ENCODE results near the gene DEPDC1. TPM values are rescaled to one million over a fixed set of nuclear protein-coding genes. Genes with fewer than 3 reads are reported as not detected.

Gene DEPDC1
- polyA plus RNA-seq, result 6.0 TPM
- long read RNA-seq, donor 1, result 0 reads
- long read RNA-seq, donor 2, full-length matches to known transcripts, result 2 of 2 reads
- long read RNA-seq, donor 2, partial matches to known transcripts, result 0 of 2 reads
- long read RNA-seq, donor 2, other reads (novel, unspliced or antisense), result 0 of 2 reads
- long read RNA-seq, donor 3, result 0 reads
- long read RNA-seq, donor 4, result 0 reads
- long read RNA-seq, donor 5, result 0 reads
- long read RNA-seq, donor 6, full-length matches to known transcripts, result 3 of 3 reads
- long read RNA-seq, donor 6, partial matches to known transcripts, result 0 of 3 reads
- long read RNA-seq, donor 6, other reads (novel, unspliced or antisense), result 0 of 3 reads
- long read RNA-seq, donor 7, result 0 reads
- long read RNA-seq, donor 8, result 0 reads
- long read RNA-seq, donor 9, full-length matches to known transcripts, result 1 of 1 reads
- long read RNA-seq, donor 9, partial matches to known transcripts, result 0 of 1 reads
- long read RNA-seq, donor 9, other reads (novel, unspliced or antisense), result 0 of 1 reads
- long read RNA-seq, donor 10, full-length matches to known transcripts, result 1 of 1 reads
- long read RNA-seq, donor 10, partial matches to known transcripts, result 0 of 1 reads
- long read RNA-seq, donor 10, other reads (novel, unspliced or antisense), result 0 of 1 reads
- long read RNA-seq, donor 11, full-length matches to known transcripts, result 1 of 1 reads
- long read RNA-seq, donor 11, partial matches to known transcripts, result 0 of 1 reads
- long read RNA-seq, donor 11, other reads (novel, unspliced or antisense), result 0 of 1 reads

GRCh38 chr1:68496680-68497357, at the start of gene DEPDC1:
DEPDC1 (minus strand) TSS chr1:68497082; CDS start chr1:68496999, 83 bp downstream.
- H3K9me3 ChIP-seq (ENCODE audit: control insufficient read depth, low read depth, low read length), result no peaks in the 10 kb centered on the region
- no peaks in the 10 kb centered on the region for H3K36me3 ChIP-seq (ENCODE audit: control insufficient read depth, insufficient read depth, low read length)
- H3K4me1 ChIP-seq (ENCODE audit: control insufficient read depth, insufficient read depth, low read length), result no peaks in the 10 kb centered on the region
- peak within 1 kb of the TSS; percentile 84 for H3K4me3 ChIP-seq (ENCODE audit: low read length)
- peak; percentile 93 to 94 for DNase-seq
- WGBS (ENCODE audit: insufficient coverage, low lambda C conversion rate), result no CpG with 5 or more reads among the region's 64 CpGs
- H3K27me3 ChIP-seq (ENCODE audit: control insufficient read depth, insufficient read depth, low read length), result no peaks in the 10 kb centered on the region
- H3K27ac ChIP-seq (ENCODE audit: low read length), result peak within 1 kb of the TSS; percentile 28

GRCh38 chr1:68544651-68545050, 47.8 kb upstream of the DEPDC1 start:
- no peaks in the 10 kb centered on the region for H3K4me1 ChIP-seq (ENCODE audit: control insufficient read depth, insufficient read depth, low read length)
- 100% methylated on average over 3 of the region's 4 CpGs for WGBS (ENCODE audit: insufficient coverage, low lambda C conversion rate)
- H3K4me3 ChIP-seq (ENCODE audit: low read length), result no peak overlapping the region
- no peaks in the 10 kb centered on the region for H3K9me3 ChIP-seq (ENCODE audit: control insufficient read depth, low read depth, low read length)
- H3K27me3 ChIP-seq (ENCODE audit: control insufficient read depth, insufficient read depth, low read length), result no peaks in the 10 kb centered on the region
- H3K27ac ChIP-seq (ENCODE audit: low read length), result no peak overlapping the region
- H3K36me3 ChIP-seq (ENCODE audit: control insufficient read depth, insufficient read depth, low read length), result no peaks in the 10 kb centered on the region
- DNase-seq, result no peak

- Histone ChIP-seq H3K27ac (ENCODE audit: low read length) (no peak overlapping the region), H3K4me3 (ENCODE audit: low read length) (no peak overlapping the region), H3K36me3 (ENCODE audit: control insufficient read depth, insufficient read depth, low read length) (no peaks in the 10 kb centered on the region), H3K9me3 (ENCODE audit: control insufficient read depth, low read depth, low read length) (no peaks in the 10 kb centered on the region), H3K27me3 (ENCODE audit: control insufficient read depth, insufficient read depth, low read length) (no peaks in the 10 kb centered on the region), H3K4me1 (ENCODE audit: control insufficient read depth, insufficient read depth, low read length) (no peaks in the 10 kb centered on the region)
- DNase-seq, result no peak
These were observed 45.7 kb upstream of the DEPDC1 start for GRCh38 chr1:68542586-68542985.

GRCh38 chr1:68538941-68539340, 42.1 kb upstream of the DEPDC1 start:
- Histone ChIP-seq H3K4me1 (ENCODE audit: control insufficient read depth, insufficient read depth, low read length) (no peaks in the 10 kb centered on the region), H3K9me3 (ENCODE audit: control insufficient read depth, low read depth, low read length) (no peaks in the 10 kb centered on the region), H3K36me3 (ENCODE audit: control insufficient read depth, insufficient read depth, low read length) (no peaks in the 10 kb centered on the region), H3K27ac (ENCODE audit: low read length) (no peak overlapping the region), H3K4me3 (ENCODE audit: low read length) (no peak overlapping the region), H3K27me3 (ENCODE audit: control insufficient read depth, insufficient read depth, low read length) (no peaks in the 10 kb centered on the region)
- DNase-seq, result no peak

GRCh38 chr1:68528243-68528642, 31.4 kb upstream of the DEPDC1 start:
- Histone ChIP-seq H3K27me3 (ENCODE audit: control insufficient read depth, insufficient read depth, low read length) (no peaks in the 10 kb centered on the region), H3K36me3 (ENCODE audit: control insufficient read depth, insufficient read depth, low read length) (no peaks in the 10 kb centered on the region), H3K27ac (ENCODE audit: low read length) (no peak overlapping the region), H3K4me1 (ENCODE audit: control insufficient read depth, insufficient read depth, low read length) (no peaks in the 10 kb centered on the region), H3K4me3 (ENCODE audit: low read length) (no peak overlapping the region), H3K9me3 (ENCODE audit: control insufficient read depth, low read depth, low read length) (no peaks in the 10 kb centered on the region)
- DNase-seq, result no peak
- WGBS (ENCODE audit: insufficient coverage, low lambda C conversion rate), result no CpG with 5 or more reads among the region's 3 CpGs

- DNase-seq, result no peak
- Histone ChIP-seq H3K4me3 (ENCODE audit: low read length) (no peak overlapping the region), H3K27ac (ENCODE audit: low read length) (no peak overlapping the region), H3K27me3 (ENCODE audit: control insufficient read depth, insufficient read depth, low read length) (no peaks in the 10 kb centered on the region), H3K9me3 (ENCODE audit: control insufficient read depth, low read depth, low read length) (no peaks in the 10 kb centered on the region), H3K4me1 (ENCODE audit: control insufficient read depth, insufficient read depth, low read length) (no peaks in the 10 kb centered on the region), H3K36me3 (ENCODE audit: control insufficient read depth, insufficient read depth, low read length) (no peaks in the 10 kb centered on the region)
- WGBS (ENCODE audit: insufficient coverage, low lambda C conversion rate), result 100% methylated on average over 1 of the region's 2 CpGs
These were observed 28.9 kb upstream of the DEPDC1 start for GRCh38 chr1:68525781-68526180.

- no peak overlapping the region for H3K27ac ChIP-seq (ENCODE audit: low read length)
These were observed 24.4 kb upstream of the DEPDC1 start for GRCh38 chr1:68521286-68521685.

GRCh38 chr1:68516066-68516465, 19.2 kb upstream of the DEPDC1 start:
- WGBS (ENCODE audit: insufficient coverage, low lambda C conversion rate), result 40% methylated on average over 1 of the region's 2 CpGs
- Histone ChIP-seq H3K9me3 (ENCODE audit: control insufficient read depth, low read depth, low read length) (no peaks in the 10 kb centered on the region), H3K27me3 (ENCODE audit: control insufficient read depth, insufficient read depth, low read length) (no peaks in the 10 kb centered on the region), H3K27ac (ENCODE audit: low read length) (no peak overlapping the region), H3K36me3 (ENCODE audit: control insufficient read depth, insufficient read depth, low read length) (no peaks in the 10 kb centered on the region), H3K4me1 (ENCODE audit: control insufficient read depth, insufficient read depth, low read length) (no peaks in the 10 kb centered on the region), H3K4me3 (ENCODE audit: low read length) (no peak overlapping the region)
- no peak for DNase-seq

More at GRCh38 chr1:68521286-68521685, 24.4 kb upstream of the DEPDC1 start:
- H3K9me3 ChIP-seq (ENCODE audit: control insufficient read depth, low read depth, low read length), result no peaks in the 10 kb centered on the region
- no peak overlapping the region for H3K4me3 ChIP-seq (ENCODE audit: low read length)
- H3K27me3 ChIP-seq (ENCODE audit: control insufficient read depth, insufficient read depth, low read length), result no peaks in the 10 kb centered on the region
- no peaks in the 10 kb centered on the region for H3K4me1 ChIP-seq (ENCODE audit: control insufficient read depth, insufficient read depth, low read length)
- no peaks in the 10 kb centered on the region for H3K36me3 ChIP-seq (ENCODE audit: control insufficient read depth, insufficient read depth, low read length)
- peak in 1 of 2 donors; percentile 3 for DNase-seq

- no CpG with 5 or more reads among the region's 2 CpGs for WGBS (ENCODE audit: insufficient coverage, low lambda C conversion rate)
- H3K36me3 ChIP-seq (ENCODE audit: control insufficient read depth, insufficient read depth, low read length), result no peaks in the 10 kb centered on the region
- DNase-seq, result no peak
- H3K27me3 ChIP-seq (ENCODE audit: control insufficient read depth, insufficient read depth, low read length), result no peaks in the 10 kb centered on the region
- H3K4me3 ChIP-seq (ENCODE audit: low read length), result no peak overlapping the region
- no peak overlapping the region for H3K27ac ChIP-seq (ENCODE audit: low read length)
- H3K9me3 ChIP-seq (ENCODE audit: control insufficient read depth, low read depth, low read length), result no peaks in the 10 kb centered on the region
- H3K4me1 ChIP-seq (ENCODE audit: control insufficient read depth, insufficient read depth, low read length), result no peaks in the 10 kb centered on the region
These were observed 14.4 kb upstream of the DEPDC1 start for GRCh38 chr1:68511254-68511653.

GRCh38 chr1:68506386-68506785, 9.5 kb upstream of the DEPDC1 start:
- Histone ChIP-seq H3K36me3 (ENCODE audit: control insufficient read depth, insufficient read depth, low read length) (no peaks in the 10 kb centered on the region), H3K4me1 (ENCODE audit: control insufficient read depth, insufficient read depth, low read length) (no peaks in the 10 kb centered on the region), H3K9me3 (ENCODE audit: control insufficient read depth, low read depth, low read length) (peaks cover 3% of the 10 kb centered on the region), H3K27ac (ENCODE audit: low read length) (no peak overlapping the region), H3K27me3 (ENCODE audit: control insufficient read depth, insufficient read depth, low read length) (no peaks in the 10 kb centered on the region), H3K4me3 (ENCODE audit: low read length) (no peak overlapping the region)
- 100% methylated on average over 1 of the region's 3 CpGs for WGBS (ENCODE audit: insufficient coverage, low lambda C conversion rate)
- no peak for DNase-seq

All from large intestine (tissue), 12 donors.